Uterus (tissue), 4 donors: Measurements from ENCODE around the gene MTF1. TPM values are rescaled to one million over a fixed set of nuclear protein-coding genes. Genes with fewer than 3 reads are reported as not detected.

ENCODE experiments used
- DNase-seq, 2 donors: peaks; one replicate each; pipeline ENCODE4 v3.0.0-alpha.2; 2019 to 2020
- H3K27ac ChIP-seq, 2 donors: fragments of 200-600 bp; sonication (generic); 1 replicate in 1 of 2; 2 replicates in 1 of 2; pipeline ENCODE4 v1.5.1; 2016 to 2018
- H3K27me3 ChIP-seq, 2 donors: fragments of 200-600 bp; sonication (generic); one replicate each; pipeline ENCODE4 v1.5.1; 2018 to 2019; ENCODE audit warnings: control low read depth in 1 of 2
- H3K36me3 ChIP-seq, 2 donors: fragments of 200-600 bp; sonication (generic); one replicate each; pipeline ENCODE4 v1.5.1; 2019; ENCODE audit warnings: control low read depth in 1 of 2
- H3K4me1 ChIP-seq, 2 donors: fragments of 200-600 bp; sonication (generic); one replicate each; pipeline ENCODE4 v1.5.1; 2018 to 2019; ENCODE audit warnings: control low read depth in 1 of 2
- H3K4me3 ChIP-seq, 2 donors: fragments of 200-600 bp; sonication (generic); 1 replicate in 1 of 2; 2 replicates in 1 of 2; pipeline ENCODE4 v1.5.1; 2018 to 2019; ENCODE audit warnings: mild to moderate bottlenecking in 1 of 2
- H3K9me3 ChIP-seq, 2 donors: fragments of 200-600 bp; sonication (generic); one replicate each; pipeline ENCODE4 v1.5.1; 2019; ENCODE audit warnings: control low read depth in 1 of 2
- CTCF ChIP-seq, 4 experiments: fragments of 200-600 bp in 2 of 4; fragments of 450-650 bp in 2 of 4; sonication (generic) in 2 of 4; IDR thresholded peaks; one replicate each; pipeline ENCODE4 v1.5.1; 2016 to 2019; ENCODE audit warnings: antibody characterized with exemption in 4 of 4, mild to moderate bottlenecking in 2 of 4, moderate library complexity in 1 of 4
- POLR2A ChIP-seq, 2 donors: fragments of 450-650 bp; IDR thresholded peaks; one replicate each; pipeline ENCODE4 v1.6.1; 2016; ENCODE audit warnings: antibody characterized with exemption in 2 of 2, mild to moderate bottlenecking in 1 of 2, moderate library complexity in 1 of 2
- intact Hi-C: fragments of 100-400 bp; cut with DNase I; formaldehyde crosslinking; loops from one replicate; pipeline ENCODE4 v1.15.1; 2023; ENCODE audit warnings: low total_unique reads
- total RNA-seq, 4 donors: library from RNA; depleted of rRNA in 3 of 4; stranded (reverse); fragments of >200 nt in 3 of 4; gene quantifications; one replicate each; pipeline versions ENCODE4 v1.1.0 to v1.2.4, GENCODE V29; 2014 to 2023
- donor health status: DM: yes; HTN: yes; CAD: no.

MTF1 gene
- total RNA-seq, 4 donors from 2014 or later: 1.5 to 20.5 (median 4.8) TPM

GRCh38 chr1:37858931-37859506, 373 bp downstream of the MTF1 start:
- no peak for DNase-seq
- Histone ChIP-seq H3K4me3 (peak overlapping the region; percentile 86 to 93), H3K27ac (peak overlapping the region; percentile 85 to 92), H3K27me3 (no peaks in the 10 kb centered on the region), H3K9me3 (no peaks in the 10 kb centered on the region), H3K36me3 (no peaks in the 10 kb centered on the region), H3K4me1 (peaks cover 4 to 8% of the 10 kb centered on the region in 2 donors)
- intact Hi-C loops: no loop called here
- no peak for TF ChIP-seq CTCF (IDR thresholded peaks at IDR 0.05)
- TF ChIP-seq POLR2A (IDR thresholded peaks at IDR 0.05): no peak

GRCh38 chr1:37854406-37854805, 5.0 kb downstream of the MTF1 start:
- Histone ChIP-seq H3K4me1 (peaks cover 8% of the 10 kb centered on the region in 2 donors), H3K4me3 (no peak overlapping the region), H3K36me3 (no peaks in the 10 kb centered on the region), H3K9me3 (no peaks in the 10 kb centered on the region), H3K27me3 (no peaks in the 10 kb centered on the region), H3K27ac (no peak overlapping the region)
- TF ChIP-seq POLR2A (IDR thresholded peaks at IDR 0.05) (no peak), CTCF (IDR thresholded peaks at IDR 0.05) (no peak)
- intact Hi-C loops: no loop called here
- DNase-seq: no peak

- intact Hi-C loops: no loop called here
- Histone ChIP-seq H3K36me3 (no peaks in the 10 kb centered on the region), H3K27ac (no peak overlapping the region), H3K4me1 (peaks cover 3 to 4% of the 10 kb centered on the region in 2 donors), H3K27me3 (no peaks in the 10 kb centered on the region), H3K4me3 (no peak overlapping the region), H3K9me3 (no peaks in the 10 kb centered on the region)
- DNase-seq: no peak
- no peak for TF ChIP-seq CTCF (IDR thresholded peaks at IDR 0.05)
- no peak for TF ChIP-seq POLR2A (IDR thresholded peaks at IDR 0.05)
Measured at GRCh38 chr1:37853157-37853556, 6.2 kb downstream of the MTF1 start.

- H3K4me1 ChIP-seq: peaks cover 0 to 4% of the 10 kb centered on the region in 2 donors
Measured at GRCh38 chr1:37851782-37852210, 7.6 kb downstream of the MTF1 start.

More at GRCh38 chr1:37851782-37852210, 7.6 kb downstream of the MTF1 start:
- no peak overlapping the region for H3K4me3 ChIP-seq
- no peaks in the 10 kb centered on the region for H3K27me3 ChIP-seq
- H3K9me3 ChIP-seq: no peaks in the 10 kb centered on the region
- H3K36me3 ChIP-seq: no peaks in the 10 kb centered on the region
- no peak overlapping the region for H3K27ac ChIP-seq
- TF ChIP-seq POLR2A (IDR thresholded peaks at IDR 0.05) (no peak), CTCF (IDR thresholded peaks at IDR 0.05) (no peak)
- no peak for DNase-seq
- intact Hi-C loops: no loop called here
